PC-9 (cell line): Measurements from ENCODE around the gene RPL15. TPM values are rescaled to one million over a fixed set of nuclear protein-coding genes. Genes with fewer than 3 reads are reported as not detected.

Experiments
- BruUV-seq: library from RNA; stranded (reverse); fragments of 400-500 nt; replicated peaks from 2 replicates; lab custom pipeline; 2021; lab: Mats Ljungman, UMichigan
- CTCF ChIA-PET: fragments of 300-600 bp; sonication (Branson Sonifier 250); formaldehyde crosslinking; loops from one replicate; lab custom pipeline; 2022; ENCODE audit warnings: antibody characterized with exemption; lab: Charles Lee
- POLR2A ChIA-PET: fragments of 300-600 bp; sonication (Branson Sonifier 250); formaldehyde crosslinking; loops from one replicate; lab custom pipeline; 2022; ENCODE audit warnings: antibody characterized with exemption; ENCODE audit not compliant: unreplicated experiment; lab: Charles Lee
- DNase-seq, 2 experiments: peaks; one replicate each; pipeline versions ENCODE4 v3.0.0 to v3.0.0-alpha.2; 2015 to 2022; ENCODE audit warnings: mixed read lengths in 1 of 2
- H2AFZ ChIP-seq: fragments of 200-600 bp; sonication (generic); 2 replicates; pipeline ENCODE4 v1.8.1; 2017; ENCODE audit warnings: antibody characterized with exemption
- H3F3A ChIP-seq: fragments of 200-600 bp; sonication (generic); 2 replicates; pipeline ENCODE4 v1.8.1; 2017; ENCODE audit warnings: antibody characterized with exemption, mild to moderate bottlenecking, low read depth; ENCODE audit not compliant: insufficient read depth
- H3K27ac ChIP-seq: fragments of 200-600 bp; sonication (generic); 2 replicates; pipeline ENCODE4 v1.6.1; 2016; ENCODE audit warnings: mixed run types
- H3K27me3 ChIP-seq: fragments of 200-600 bp; sonication (generic); 2 replicates; pipeline ENCODE4 v1.6.1; 2016; ENCODE audit warnings: low read depth, mixed run types; ENCODE audit not compliant: insufficient read depth
- H3K36me3 ChIP-seq: fragments of 200-600 bp; sonication (generic); 2 replicates; pipeline ENCODE4 v1.6.1; 2016; ENCODE audit warnings: low read depth, mixed run types
- H3K4me1 ChIP-seq: fragments of 200-600 bp; sonication (generic); replicated peaks from 2 replicates; pipeline ENCODE4 v1.6.1; 2016; ENCODE audit warnings: mixed run types; ENCODE audit not compliant: insufficient read depth
- H3K4me2 ChIP-seq: fragments of 200-600 bp; sonication (generic); 2 replicates; pipeline ENCODE4 v1.6.1; 2017; ENCODE audit warnings: mixed run types
- H3K4me3 ChIP-seq: fragments of 200-600 bp; sonication (generic); 2 replicates; pipeline ENCODE4 v1.6.1; 2016; ENCODE audit warnings: mixed run types
- H3K79me2 ChIP-seq: fragments of 200-600 bp; sonication (generic); 2 replicates; pipeline ENCODE4 v1.6.1; 2017; ENCODE audit warnings: low read depth, mixed run types
- H3K9me2 ChIP-seq: fragments of 200-600 bp; sonication (generic); 2 replicates; pipeline ENCODE4 v1.8.1; 2017; ENCODE audit warnings: mild to moderate bottlenecking; ENCODE audit not compliant: insufficient read depth
- H3K9me3 ChIP-seq: fragments of 200-600 bp; sonication (generic); 2 replicates; pipeline ENCODE4 v1.8.1; 2016; ENCODE audit warnings: low read depth; ENCODE audit not compliant: insufficient read depth
- H4K20me1 ChIP-seq: fragments of 200-600 bp; sonication (generic); 2 replicates; pipeline ENCODE4 v1.8.1; 2017; ENCODE audit not compliant: insufficient read depth
- EZH2 ChIP-seq: fragments of 200-600 bp; sonication (generic); IDR thresholded peaks from 2 replicates; pipeline ENCODE4 v1.8.0; 2017; ENCODE audit warnings: antibody characterized with exemption, low read depth
- intact Hi-C: fragments of 100-400 bp; cut with micrococcal nuclease; formaldehyde crosslinking; loops from one replicate; pipeline ENCODE4 v1.10.0; 2022; ENCODE audit not compliant: unreplicated experiment
- total RNA-seq: library from RNA; stranded (reverse); gene quantifications from 2 replicates; pipeline ENCODE4 v1.2.3, GENCODE V29; 2021
- TF ChIP-seq, protein P1 (sequence below): fragments of 200-600 bp; sonication (generic); conservative IDR thresholded peaks from 2 replicates; pipeline ENCODE4 v1.6.1; 2017; ENCODE audit warnings: mixed run types, antibody characterized with exemption, mild to moderate bottlenecking, moderate library complexity

The RPL15 gene
- total RNA-seq, 1 experiment from 2014 or later: 1,784 TPM

- no TSS peak for BruUV-seq
- Histone ChIP-seq H3K36me3 (peaks cover 49% of the 10 kb centered on the region), H3F3A (peaks cover 63% of the 10 kb centered on the region), H4K20me1 (peaks cover 40% of the 10 kb centered on the region), H2AFZ (no peak overlapping the region), H3K27me3 (no peaks in the 10 kb centered on the region), H3K4me2 (no peak overlapping the region), H3K9me2 (no peaks in the 10 kb centered on the region), H3K4me1 (peaks cover 17% of the 10 kb centered on the region), H3K79me2 (peaks cover 68% of the 10 kb centered on the region), H3K9me3 (no peaks in the 10 kb centered on the region), H3K4me3 (no peak overlapping the region), H3K27ac (no peak overlapping the region; the same call in 1 of the 2 replicates)
- CTCF ChIA-PET: interaction anchor here (0.7 kb wide), 1 partner anchor 1306 kb away, joined by 3 read pairs; no protein-coding TSS in a partner anchor
- POLR2A ChIA-PET: interaction anchor here (0.6 kb wide), 1 partner anchor 46 kb away, joined by 11 read pairs; no protein-coding TSS in a partner anchor
- no peak for TF ChIP-seq EZH2
- intact Hi-C loops: loop anchor here (2.0 to 5.0 kb wide), 5 partner anchors 69 to 792 kb away; no protein-coding TSS in a partner anchor
- no peak for DNase-seq
These were observed 27.0 kb upstream of the RPL15 start for GRCh38 chr3:23889950-23890349.

- POLR2A ChIA-PET: no interaction called here
These were observed 22.5 kb upstream of the RPL15 start for GRCh38 chr3:23894254-23895061.

GRCh38 chr3:23895181-23895580 lies 21.8 kb upstream of the RPL15 start:
- no peak overlapping the region for H3K4me3 ChIP-seq
- H3K79me2 ChIP-seq: peaks cover 23% of the 10 kb centered on the region
- no peak overlapping the region for H2AFZ ChIP-seq
- TF ChIP-seq EZH2: no peak
- TF ChIP-seq, protein P1, sequence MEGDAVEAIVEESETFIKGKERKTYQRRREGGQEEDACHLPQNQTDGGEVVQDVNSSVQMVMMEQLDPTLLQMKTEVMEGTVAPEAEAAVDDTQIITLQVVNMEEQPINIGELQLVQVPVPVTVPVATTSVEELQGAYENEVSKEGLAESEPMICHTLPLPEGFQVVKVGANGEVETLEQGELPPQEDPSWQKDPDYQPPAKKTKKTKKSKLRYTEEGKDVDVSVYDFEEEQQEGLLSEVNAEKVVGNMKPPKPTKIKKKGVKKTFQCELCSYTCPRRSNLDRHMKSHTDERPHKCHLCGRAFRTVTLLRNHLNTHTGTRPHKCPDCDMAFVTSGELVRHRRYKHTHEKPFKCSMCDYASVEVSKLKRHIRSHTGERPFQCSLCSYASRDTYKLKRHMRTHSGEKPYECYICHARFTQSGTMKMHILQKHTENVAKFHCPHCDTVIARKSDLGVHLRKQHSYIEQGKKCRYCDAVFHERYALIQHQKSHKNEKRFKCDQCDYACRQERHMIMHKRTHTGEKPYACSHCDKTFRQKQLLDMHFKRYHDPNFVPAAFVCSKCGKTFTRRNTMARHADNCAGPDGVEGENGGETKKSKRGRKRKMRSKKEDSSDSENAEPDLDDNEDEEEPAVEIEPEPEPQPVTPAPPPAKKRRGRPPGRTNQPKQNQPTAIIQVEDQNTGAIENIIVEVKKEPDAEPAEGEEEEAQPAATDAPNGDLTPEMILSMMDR: no peak
- no peaks in the 10 kb centered on the region for H3K4me1 ChIP-seq
- peaks cover 13% of the 10 kb centered on the region; the same call in 1 of the 2 replicates for H4K20me1 ChIP-seq
- no TSS peak for BruUV-seq
- DNase-seq: no peak
- H3K9me3 ChIP-seq: no peaks in the 10 kb centered on the region
- H3K9me2 ChIP-seq: no peaks in the 10 kb centered on the region
- no peak overlapping the region for H3K27ac ChIP-seq
- ChIA-PET CTCF (no interaction called here), POLR2A (no interaction called here)
- no peaks in the 10 kb centered on the region for H3K27me3 ChIP-seq
- H3K4me2 ChIP-seq: no peak overlapping the region
- intact Hi-C loops: no loop called here
- H3K36me3 ChIP-seq: peaks cover 61% of the 10 kb centered on the region
- H3F3A ChIP-seq: peaks cover 27% of the 10 kb centered on the region; the same call in 1 of the 2 replicates

More at GRCh38 chr3:23894254-23895061, 22.5 kb upstream of the RPL15 start:
- Histone ChIP-seq H3F3A (peaks cover 32% of the 10 kb centered on the region; the same call in 1 of the 2 replicates), H3K9me3 (no peaks in the 10 kb centered on the region), H3K4me1 (0 out of 2 replicates have a peak, but pooled peaks cover 2% of the 10 kb centered on the region), H4K20me1 (peaks cover 16% of the 10 kb centered on the region; the same call in 1 of the 2 replicates), H3K4me2 (no peak overlapping the region), H3K27me3 (no peaks in the 10 kb centered on the region), H3K4me3 (no peak overlapping the region), H3K27ac (no peak overlapping the region), H2AFZ (no peak overlapping the region), H3K79me2 (peaks cover 29% of the 10 kb centered on the region), H3K36me3 (peaks cover 59% of the 10 kb centered on the region), H3K9me2 (no peaks in the 10 kb centered on the region)
- TF ChIP-seq, protein P1: no peak
- TF ChIP-seq EZH2: no peak
- no TSS peak for BruUV-seq
- intact Hi-C loops: no loop called here
- DNase-seq: no peak
- CTCF ChIA-PET: no interaction called here
